ENCODE results near the gene GTF2B.
"Not testable (repeated sequence)": the region's sequence is repeated elsewhere in the genome, so short reads cannot be mapped to it uniquely, and the experiment has no call there.

GTF2B gene

GRCh38 chr1:88883156-88883555 lies 8.2 kb downstream of the GTF2B start:
- DNase-seq: no peak

- DNase-seq: not testable (repeated sequence)
These were observed 10.7 kb downstream of the GTF2B start for GRCh38 chr1:88880717-88881116.

- no peak for DNase-seq
These were observed 12.6 kb downstream of the GTF2B start for GRCh38 chr1:88878731-88879130.

- no peak for DNase-seq
These were observed 13.5 kb downstream of the GTF2B start for GRCh38 chr1:88877911-88878310.

- DNase-seq: peak in 1 of 2 experiments; percentile 46
These were observed 14.0 kb downstream of the GTF2B start for GRCh38 chr1:88877382-88877825.

GRCh38 chr1:88876573-88877365 lies 14.6 kb downstream of the GTF2B start:
- DNase-seq: no peak

GRCh38 chr1:88875595-88875994 lies 15.8 kb downstream of the GTF2B start:
- DNase-seq: no peak

GRCh38 chr1:88873737-88874349 lies 17.5 kb downstream of the GTF2B start:
- no peak for DNase-seq

- not testable (repeated sequence) for DNase-seq
These were observed 21.7 kb downstream of the GTF2B start for GRCh38 chr1:88869644-88870043.

- DNase-seq: no peak
These were observed 23.4 kb downstream of the GTF2B start for GRCh38 chr1:88867743-88868521.

GRCh38 chr1:88851303-88852063 lies 39.9 kb downstream of the GTF2B start:
- no peak for DNase-seq

- no peak for DNase-seq
These were observed 43.7 kb downstream of the GTF2B start for GRCh38 chr1:88847643-88848042.

GRCh38 chr1:88825721-88826120 lies 65.6 kb downstream of the GTF2B start:
- no peak for DNase-seq

- DNase-seq: not testable (repeated sequence)
These were observed 71.7 kb downstream of the GTF2B start for GRCh38 chr1:88819642-88820041.

- no peak for DNase-seq
These were observed 77.9 kb downstream of the GTF2B start for GRCh38 chr1:88813471-88813870.

GRCh38 chr1:88812366-88812765 lies 79.0 kb downstream of the GTF2B start:
- DNase-seq: no peak

- DNase-seq: no peak
These were observed 87.9 kb downstream of the GTF2B start for GRCh38 chr1:88803444-88803843.

- no peak for DNase-seq
These were observed 88.4 kb downstream of the GTF2B start for GRCh38 chr1:88802950-88803349.
